Testis (tissue), 2 donors: ENCODE measurements around the gene TEX26.

Experiments used
- POLR2A ChIP-seq: fragments of 450-650 bp; IDR thresholded peaks from one replicate; pipeline ENCODE4 v1.6.1; 2017; ENCODE audit warnings: antibody characterized with exemption, mild to moderate bottlenecking, moderate library complexity
- TF ChIP-seq, protein P1 (sequence below), 3 experiments: fragments of 450-650 bp in 2 of 3; fragments of 200-600 bp in 1 of 3; sonication (generic) in 1 of 3; IDR thresholded peaks; one replicate each; pipeline ENCODE4 v1.5.1; 2016 to 2019; ENCODE audit warnings: antibody characterized with exemption in 3 of 3, mild to moderate bottlenecking in 2 of 3, moderate library complexity in 1 of 3

DNA sequence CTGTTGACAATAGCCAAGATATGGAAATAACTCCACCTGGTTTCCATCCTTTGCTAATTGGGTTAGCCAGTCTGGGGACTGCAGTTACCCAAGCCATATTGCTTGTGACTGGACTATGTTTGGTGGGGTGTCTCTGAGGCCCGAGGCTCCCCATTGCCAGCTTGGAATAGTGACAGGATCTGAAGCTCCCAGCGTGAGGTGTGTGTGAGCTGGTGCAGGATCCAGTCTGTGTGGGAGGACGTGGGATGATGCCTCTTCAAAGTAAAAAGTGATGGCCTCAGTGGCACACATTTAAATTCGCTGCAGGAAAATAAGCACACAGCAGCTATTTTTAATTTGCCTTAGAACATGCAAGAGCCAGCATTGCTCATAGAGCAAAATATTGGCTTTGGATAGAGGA is 75.0 kb downstream of the TEX26 start:
- TF ChIP-seq, protein P1, sequence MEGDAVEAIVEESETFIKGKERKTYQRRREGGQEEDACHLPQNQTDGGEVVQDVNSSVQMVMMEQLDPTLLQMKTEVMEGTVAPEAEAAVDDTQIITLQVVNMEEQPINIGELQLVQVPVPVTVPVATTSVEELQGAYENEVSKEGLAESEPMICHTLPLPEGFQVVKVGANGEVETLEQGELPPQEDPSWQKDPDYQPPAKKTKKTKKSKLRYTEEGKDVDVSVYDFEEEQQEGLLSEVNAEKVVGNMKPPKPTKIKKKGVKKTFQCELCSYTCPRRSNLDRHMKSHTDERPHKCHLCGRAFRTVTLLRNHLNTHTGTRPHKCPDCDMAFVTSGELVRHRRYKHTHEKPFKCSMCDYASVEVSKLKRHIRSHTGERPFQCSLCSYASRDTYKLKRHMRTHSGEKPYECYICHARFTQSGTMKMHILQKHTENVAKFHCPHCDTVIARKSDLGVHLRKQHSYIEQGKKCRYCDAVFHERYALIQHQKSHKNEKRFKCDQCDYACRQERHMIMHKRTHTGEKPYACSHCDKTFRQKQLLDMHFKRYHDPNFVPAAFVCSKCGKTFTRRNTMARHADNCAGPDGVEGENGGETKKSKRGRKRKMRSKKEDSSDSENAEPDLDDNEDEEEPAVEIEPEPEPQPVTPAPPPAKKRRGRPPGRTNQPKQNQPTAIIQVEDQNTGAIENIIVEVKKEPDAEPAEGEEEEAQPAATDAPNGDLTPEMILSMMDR (IDR thresholded peaks at IDR 0.05) = no peak
- no peak for TF ChIP-seq POLR2A
